Coronary artery (tissue), 2 donors: ENCODE data around the gene GLS.
A peak's percentile ranks its signal among the peaks of the same experiment; 100 is the strongest.

Experiments
- DNase-seq: peaks from one replicate; pipeline ENCODE4 v3.0.0-alpha.2; 2017; ENCODE audit warnings: low spot score
- H3K27ac ChIP-seq, 2 donors: fragments of 200-600 bp; sonication (generic); one replicate each; pipeline ENCODE4 v1.5.1; 2016 to 2019
- H3K4me3 ChIP-seq: fragments of 200-600 bp; sonication (generic); 2 replicates; pipeline ENCODE4 v1.5.1; 2016; ENCODE audit warnings: mild to moderate bottlenecking, moderate library complexity
- TF ChIP-seq, protein P1 (sequence below): fragments of 200-600 bp; sonication (generic); IDR thresholded peaks from one replicate; pipeline ENCODE4 v1.5.1; 2019; ENCODE audit warnings: antibody characterized with exemption

GLS gene

DNA sequence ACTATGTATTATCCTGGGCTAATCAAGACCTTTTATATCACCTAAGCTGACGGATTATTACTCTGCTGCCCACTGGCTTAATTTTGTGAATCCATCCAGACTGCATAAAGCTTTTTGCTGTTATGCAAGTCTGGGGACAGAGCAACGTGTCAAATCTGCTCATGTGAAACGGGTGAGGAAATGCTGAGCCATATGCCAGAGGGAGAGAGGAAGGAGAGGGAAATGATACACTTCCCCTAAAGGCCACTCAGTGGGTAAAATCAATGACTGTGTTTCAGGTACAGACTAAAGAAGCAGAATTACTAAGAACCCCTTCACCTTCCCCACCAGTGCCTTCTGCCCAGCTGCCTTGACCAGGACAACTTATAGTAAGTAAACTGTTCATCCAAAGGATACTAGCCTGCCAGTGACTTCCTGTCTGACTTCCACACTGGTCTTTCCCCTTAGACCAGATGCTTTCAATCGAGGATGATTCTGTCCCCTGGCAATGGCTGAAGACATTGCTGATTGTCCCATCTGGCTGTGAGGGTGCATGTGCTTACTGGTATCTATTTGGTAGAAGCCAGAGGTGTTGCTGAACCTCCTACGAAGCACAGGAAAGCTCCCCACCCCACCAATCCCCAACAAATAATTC is 90.4 kb downstream of the GLS start:
- H3K4me3 ChIP-seq, result no peak overlapping the region
- TF ChIP-seq, protein P1, sequence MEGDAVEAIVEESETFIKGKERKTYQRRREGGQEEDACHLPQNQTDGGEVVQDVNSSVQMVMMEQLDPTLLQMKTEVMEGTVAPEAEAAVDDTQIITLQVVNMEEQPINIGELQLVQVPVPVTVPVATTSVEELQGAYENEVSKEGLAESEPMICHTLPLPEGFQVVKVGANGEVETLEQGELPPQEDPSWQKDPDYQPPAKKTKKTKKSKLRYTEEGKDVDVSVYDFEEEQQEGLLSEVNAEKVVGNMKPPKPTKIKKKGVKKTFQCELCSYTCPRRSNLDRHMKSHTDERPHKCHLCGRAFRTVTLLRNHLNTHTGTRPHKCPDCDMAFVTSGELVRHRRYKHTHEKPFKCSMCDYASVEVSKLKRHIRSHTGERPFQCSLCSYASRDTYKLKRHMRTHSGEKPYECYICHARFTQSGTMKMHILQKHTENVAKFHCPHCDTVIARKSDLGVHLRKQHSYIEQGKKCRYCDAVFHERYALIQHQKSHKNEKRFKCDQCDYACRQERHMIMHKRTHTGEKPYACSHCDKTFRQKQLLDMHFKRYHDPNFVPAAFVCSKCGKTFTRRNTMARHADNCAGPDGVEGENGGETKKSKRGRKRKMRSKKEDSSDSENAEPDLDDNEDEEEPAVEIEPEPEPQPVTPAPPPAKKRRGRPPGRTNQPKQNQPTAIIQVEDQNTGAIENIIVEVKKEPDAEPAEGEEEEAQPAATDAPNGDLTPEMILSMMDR, result no peak
- DNase-seq, result no peak
- H3K27ac ChIP-seq, result peak overlapping the region in 1 of 2 donors; percentile 40

DNA sequence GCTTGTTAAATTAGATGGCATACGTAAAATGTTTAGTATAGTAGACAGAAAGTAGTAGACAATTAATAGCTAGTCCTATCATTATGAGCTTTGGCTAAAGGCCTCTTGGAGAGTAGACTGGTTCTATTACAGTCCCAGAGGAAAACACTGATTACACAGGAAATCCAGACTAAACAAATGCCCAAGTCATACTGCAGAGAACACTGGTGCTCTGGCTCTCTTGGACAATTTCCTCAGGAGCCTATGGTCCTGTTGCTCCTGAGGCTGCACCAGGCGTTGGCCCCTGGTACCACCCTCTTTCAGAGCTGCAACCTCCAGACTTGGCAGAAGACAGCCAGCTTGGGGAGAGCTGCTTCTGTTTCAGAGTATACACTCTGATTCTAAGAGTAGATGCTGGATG is 91.6 kb downstream of the GLS start:
- Histone ChIP-seq H3K27ac (peak overlapping the region in 1 of 2 donors; percentile 12), H3K4me3 (no peak overlapping the region)
- TF ChIP-seq, protein P1, result no peak
- no peak for DNase-seq

GRCh38 chr2:190972846-190973245 is 92.2 kb downstream of the GLS start:
- H3K27ac ChIP-seq, result peak overlapping the region in 1 of 2 donors; percentile 50
- DNase-seq, result no peak
- TF ChIP-seq, protein P1, result no peak

DNA sequence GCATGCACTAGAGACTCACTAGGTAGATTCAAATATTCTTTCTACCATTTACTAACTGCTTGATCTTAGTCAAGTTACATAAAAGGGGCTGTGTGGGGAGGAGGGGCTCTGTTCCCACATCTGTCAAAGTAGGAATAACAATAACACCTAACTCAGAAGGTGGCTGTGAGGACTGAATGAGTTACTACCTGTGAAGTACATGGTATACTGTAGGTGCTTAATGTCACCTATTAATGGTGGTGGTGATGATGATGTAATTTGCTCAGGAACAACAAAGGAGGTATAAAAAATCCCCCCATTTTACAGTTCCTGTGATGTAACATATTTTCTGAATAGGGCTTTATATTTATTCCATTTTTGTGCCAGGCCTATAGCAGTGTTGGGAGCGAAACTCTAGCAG is 92.6 kb downstream of the GLS start:
- Histone ChIP-seq H3K4me3 (no peak overlapping the region), H3K27ac (peak overlapping the region in 1 of 2 donors; percentile 50)
- TF ChIP-seq, protein P1, result no peak
- DNase-seq, result no peak

More at GRCh38 chr2:190972846-190973245, 92.2 kb downstream of the GLS start:
- no peak overlapping the region for H3K4me3 ChIP-seq

DNA sequence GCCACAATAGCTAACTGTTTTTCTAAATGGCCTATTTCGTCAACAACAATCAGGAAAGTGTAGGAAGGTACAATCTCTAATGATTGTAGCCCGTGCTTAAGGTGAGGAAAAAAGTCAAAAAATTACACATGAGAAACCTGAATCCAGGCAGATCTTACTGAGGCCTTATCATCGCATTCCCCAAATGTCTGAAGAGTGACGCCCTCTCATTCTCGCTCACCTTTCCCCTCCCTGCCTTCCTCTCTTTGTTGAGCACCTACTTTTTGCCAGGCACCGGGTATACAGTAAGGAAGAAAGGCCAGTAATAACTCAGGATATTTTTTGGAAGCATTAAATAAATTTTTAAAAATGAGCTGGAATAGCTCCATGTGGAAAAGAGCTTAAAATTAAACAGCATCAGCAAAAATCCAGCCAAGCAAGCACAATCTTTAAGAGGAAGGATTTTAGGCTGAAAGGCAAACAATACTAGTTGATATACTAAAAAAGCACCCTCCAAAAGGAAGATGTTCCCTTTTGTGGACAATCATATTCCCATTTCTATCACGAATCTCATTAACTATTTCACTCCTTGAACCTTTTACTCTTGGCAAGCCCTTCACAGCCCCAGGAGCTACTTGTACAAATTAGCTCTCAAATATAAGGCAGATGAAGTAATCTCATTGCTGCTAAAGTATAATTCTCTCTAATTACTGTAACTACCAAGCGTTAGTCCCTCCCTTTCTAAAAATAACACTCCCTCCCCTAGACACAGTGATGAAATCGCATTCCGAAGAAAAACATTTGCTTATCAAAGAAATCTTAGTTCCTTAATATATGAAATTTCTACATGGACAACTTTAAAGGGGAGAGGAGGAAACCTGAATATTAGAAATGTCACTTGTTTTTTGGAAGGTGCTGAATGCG is 93.4 kb downstream of the GLS start:
- no peak for DNase-seq
- peak overlapping the region in 1 of 2 donors; percentile 50 for H3K27ac ChIP-seq
- TF ChIP-seq, protein P1, result no peak

GRCh38 chr2:190974629-190975361 is 94.2 kb downstream of the GLS start:
- DNase-seq, result no peak
- H3K27ac ChIP-seq, result peak overlapping the region in 1 of 2 donors; percentile 7
- TF ChIP-seq, protein P1, result no peak

More for the DNA sequence above, 93.4 kb downstream of the GLS start:
- H3K4me3 ChIP-seq, result no peak overlapping the region

More at GRCh38 chr2:190974629-190975361, 94.2 kb downstream of the GLS start:
- no peak overlapping the region for H3K4me3 ChIP-seq
